GM12878 (cell line): ENCODE measurements around the gene GARIN5A. TPM values are rescaled to one million over a fixed set of nuclear protein-coding genes. Genes with fewer than 3 reads are reported as not detected.

ENCODE experiments used
- ATAC-seq: fragments of 200-7000 bp; cut with Tn5 transposase; 3 replicates; pipeline ENCODE4 v1.9.1; 2020; ENCODE audit warnings: mild to moderate bottlenecking, moderate library complexity
- BruUV-seq: library from RNA; stranded (reverse); fragments of 400-500 nt; replicated peaks from 2 replicates; lab custom pipeline; 2021; lab: Mats Ljungman, UMichigan
- CTCF ChIA-PET: fragments of 300-600 bp; sonication (Branson Sonifier 250); formaldehyde crosslinking; extraction: SDS; loops from one replicate; lab custom pipeline; 2021; ENCODE audit warnings: inconsistent platforms; lab: Yijun Ruan, JAX
- POLR2A ChIA-PET: fragments of 350-600 bp; formaldehyde crosslinking; extraction: SDS; loops from one replicate; lab custom pipeline; 2021; ENCODE audit warnings: inconsistent platforms; lab: Charles Lee
- RAD21 ChIA-PET: fragments of 300-600 bp; sonication (Branson Sonifier 250); formaldehyde crosslinking; loops from one replicate; lab custom pipeline; 2023; ENCODE audit warnings: antibody characterized with exemption; ENCODE audit not compliant: unreplicated experiment; lab: Charles Lee
- SMC1A ChIA-PET: fragments of 300-600 bp; sonication (Branson Sonifier 250); formaldehyde crosslinking; loops from one replicate; lab custom pipeline; 2023; ENCODE audit not compliant: unreplicated experiment, uncharacterized antibody; lab: Charles Lee
- DNase-seq: peaks from one replicate; pipeline ENCODE4 v3.0.0-alpha.2; 2011; ENCODE audit warnings: low read depth, low spot score
- FAIRE-seq: peaks from 3 replicates; lab custom pipeline; 2011; peaks lifted over from hg19 to GRCh38; lab: Jason Lieb, UNC
- H2AFZ ChIP-seq: 2 replicates; pipeline ENCODE4 v1.6.0; 2011; ENCODE audit warnings: low read depth, low read length, control low read depth; ENCODE audit not compliant: control insufficient read depth
- H3K27ac ChIP-seq: 2 replicates; pipeline ENCODE4 v1.5.1; 2011; ENCODE audit warnings: control low read depth; ENCODE audit not compliant: control insufficient read depth, insufficient read depth
- H3K27me3 ChIP-seq, 2 experiments: replicated peaks in 1 of 2; 2 replicates each; pipeline versions ENCODE4 v1.6.0 to v1.6.1; 2011; ENCODE audit warnings: low read length in 1 of 2; ENCODE audit not compliant: control insufficient read depth in 2 of 2, insufficient read depth in 2 of 2
- H3K36me3 ChIP-seq, 2 experiments: 2 replicates each; pipeline ENCODE4 v1.5.1; 2011; ENCODE audit warnings: low read length in 1 of 2; ENCODE audit not compliant: control insufficient read depth in 2 of 2, insufficient read depth in 2 of 2
- H3K4me1 ChIP-seq: 2 replicates; pipeline ENCODE4 v1.6.1; 2011; ENCODE audit warnings: mild to moderate bottlenecking, low read length, moderate library complexity, mixed read lengths; ENCODE audit not compliant: control insufficient read depth, insufficient read depth
- H3K4me2 ChIP-seq: 2 replicates; pipeline ENCODE4 v1.6.0; 2011; ENCODE audit warnings: control low read depth; ENCODE audit not compliant: control insufficient read depth, insufficient read depth
- H3K4me3 ChIP-seq: fragments of 200-600 bp; sonication (generic); 2 replicates; pipeline ENCODE4 v1.5.1; 2016
- H3K79me2 ChIP-seq: 2 replicates; pipeline ENCODE4 v1.6.0; 2011; ENCODE audit warnings: low read length; ENCODE audit not compliant: control insufficient read depth, insufficient read depth
- H3K9ac ChIP-seq: 2 replicates; pipeline ENCODE4 v1.8.0; 2011; ENCODE audit warnings: low read length, control low read depth, mixed read lengths; ENCODE audit not compliant: control insufficient read depth, insufficient read depth
- H3K9me3 ChIP-seq: replicated peaks from 3 replicates; pipeline ENCODE4 v1.5.1; 2011; ENCODE audit warnings: mild to moderate bottlenecking, low read length; ENCODE audit not compliant: control insufficient read depth, insufficient read depth
- H4K20me1 ChIP-seq: 2 replicates; pipeline ENCODE4 v1.6.0; 2011; ENCODE audit not compliant: control insufficient read depth, insufficient read depth
- CHD1 ChIP-seq: IDR thresholded peaks from 2 replicates; pipeline ENCODE4 v1.6.1; 2012; ENCODE audit warnings: low read depth, low read length, improper control_type of control experiment
- IKZF2 ChIP-seq, 2 experiments: fragments of 450-650 bp; IDR thresholded peaks; 2 replicates each; pipeline ENCODE4 v1.6.1; 2017; ENCODE audit warnings: mild to moderate bottlenecking in 2 of 2, moderate library complexity in 2 of 2
- NBN ChIP-seq: fragments of 450-650 bp; IDR thresholded peaks from 2 replicates; pipeline ENCODE4 v1.6.1; 2016
- NFYB ChIP-seq: IDR thresholded peaks from 2 replicates; pipeline ENCODE4 v1.6.1; 2011; ENCODE audit warnings: low read depth, mild to moderate bottlenecking, low read length, improper control_type of control experiment, moderate library complexity; ENCODE audit not compliant: insufficient read depth
- PML ChIP-seq: IDR thresholded peaks from 2 replicates; pipeline ENCODE4 v1.6.1; 2012; ENCODE audit warnings: low read length, inconsistent platforms
- RB1 ChIP-seq: fragments of 450-650 bp; formaldehyde crosslinking; IDR thresholded peaks from 2 replicates; pipeline ENCODE4 v1.6.1; 2017; ENCODE audit warnings: mild to moderate bottlenecking, borderline replicate concordance
- SRF ChIP-seq, 2 experiments: IDR thresholded peaks; 2 replicates each; pipeline ENCODE4 v1.6.1; 2011; ENCODE audit warnings: low read depth in 2 of 2, low read length in 2 of 2, mild to moderate bottlenecking in 1 of 2, moderate library complexity in 1 of 2
- ZNF207 ChIP-seq: fragments of 450-650 bp; IDR thresholded peaks from 2 replicates; pipeline ENCODE4 v1.6.1; 2014; ENCODE audit warnings: antibody characterized with exemption, mild to moderate bottlenecking, borderline replicate concordance
- ZNF24 ChIP-seq: fragments of 450-650 bp; IDR thresholded peaks from 2 replicates; pipeline ENCODE4 v1.6.1; 2017; ENCODE audit warnings: antibody characterized with exemption, mild to moderate bottlenecking
- WGBS: methylation state at CpG from one replicate; pipeline ENCODE4 v1.1.6; 2016; ENCODE audit warnings: low lambda C conversion rate; ENCODE audit not compliant: insufficient replicate concordance, insufficient coverage; ENCODE audit errors: missing lambda C conversion rate; 5-methylcytosine and 5-hydroxymethylcytosine counted together
- in situ Hi-C: fragments of 300-500 bp; cut with MboI; formaldehyde crosslinking; loops from 9 replicates; pipeline ENCODE4 v1.14.3; 2018; ENCODE audit warnings: mixed read lengths
- intact Hi-C: fragments of 100-400 bp; cut with micrococcal nuclease; formaldehyde crosslinking; loops from one replicate; pipeline ENCODE4 v1.14.2; 2022; ENCODE audit not compliant: unreplicated experiment
- polyA plus RNA-seq, 11 experiments: library from polyadenylated mRNA; depleted of rRNA in 4 of 11; unstranded in 6 of 11; stranded (reverse) in 5 of 11; fragments of >200 nt; fragmentation: Nextera tagmentation in 4 of 11; fragmentation: Illumina TruSeq in 1 of 11; extraction: Ambion mirVana in 4 of 11; extraction: Trizol in 1 of 11; gene quantifications; 1 replicate in 1 of 11; 2 replicates in 10 of 11; pipeline versions ENCODE4 v1.2.1 to v1.2.3, GENCODE V29; 2011 to 2016; ENCODE audit warnings: inconsistent platforms in 2 of 11, missing spikeins in 2 of 11, low read depth in 1 of 11
- total RNA-seq, 4 experiments: library from RNA; depleted of rRNA in 3 of 4; stranded (reverse); fragments of >200 nt in 3 of 4; fragmentation: Illumina TruSeq in 1 of 4; extraction: Trizol in 1 of 4; gene quantifications; 2 replicates each; pipeline versions ENCODE4 v1.2.1 to v1.2.3, GENCODE V29; 2013 to 2021

Gene GARIN5A
- total and polyA plus RNA-seq, 10 of the 15 experiments (the other 5 are each of a cell fraction or from before 2014, with no cell fraction given): 0.18 to 1.2 (median 0.24) TPM; not detected in 6

DNA sequence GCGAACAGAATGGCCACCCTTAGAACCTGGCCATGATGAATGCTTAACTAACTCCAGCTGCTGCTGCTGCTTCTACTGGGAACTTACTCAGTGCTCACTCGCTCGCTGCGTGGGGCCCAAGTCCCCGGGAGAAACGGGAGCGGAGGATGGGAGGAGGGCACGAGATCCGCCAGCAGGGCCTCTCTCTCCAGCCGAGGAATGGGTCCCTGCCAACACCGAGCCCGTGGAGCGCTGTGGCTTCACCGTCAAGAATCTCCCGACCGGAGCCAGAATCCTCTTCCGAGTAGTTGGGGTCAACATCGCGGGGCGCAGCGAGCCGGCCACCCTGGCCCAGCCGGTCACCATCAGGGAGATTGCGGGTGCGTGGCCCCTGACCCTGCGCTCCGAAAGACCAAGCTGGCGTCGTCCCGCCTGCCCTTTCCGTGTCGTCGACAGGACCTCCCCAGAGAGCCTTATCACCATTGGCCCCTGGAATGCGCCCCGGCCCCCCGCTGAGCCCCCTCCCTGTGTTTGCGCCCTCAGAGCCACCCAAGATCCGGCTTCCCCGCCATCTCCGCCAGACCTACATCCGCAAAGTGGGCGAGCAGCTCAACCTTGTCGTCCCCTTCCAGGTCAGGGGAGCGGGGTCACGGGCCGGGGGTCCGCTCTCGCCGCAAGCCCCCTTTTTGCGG is 18.1 kb downstream of the GARIN5A start:
- Histone ChIP-seq H4K20me1 (no peaks in the 10 kb centered on the region), H3K79me2 (no peaks in the 10 kb centered on the region), H3K9ac (no peak overlapping the region), H3K27me3 (no peaks in the 10 kb centered on the region), H3K9me3 (no peaks in the 10 kb centered on the region), H2AFZ (no peak overlapping the region), H3K4me2 (no peak overlapping the region), H3K4me3 (no peak overlapping the region), H3K36me3 (no peaks in the 10 kb centered on the region), H3K4me1 (peaks cover 20% of the 10 kb centered on the region), H3K27ac (no peak overlapping the region)
- POLR2A ChIA-PET: no interaction called here
- TF ChIP-seq SRF (IDR thresholded peaks at IDR 0.05; ENCODE audit: low read depth in 2 of 2, low read length in 2 of 2) (no peak), RB1 (no peak), ZNF207 (no peak), ZNF24 (no peak), NBN (no peak), PML (no peak), IKZF2 (IDR thresholded peaks at IDR 0.05) (no peak), CHD1 (no peak), NFYB (no peak)
- no peak for DNase-seq
- WGBS: 74% methylated on average over 34 of the region's 50 CpGs
- no peak for FAIRE-seq
- in situ Hi-C loops (no loop called here), intact Hi-C loops (no loop called here)
- SMC1A ChIA-PET: interaction anchor here (1.2 kb wide), 1 partner anchor 90 kb away, joined by 4 read pairs; no protein-coding TSS in a partner anchor
- ATAC-seq: no peak
- CTCF ChIA-PET: no interaction called here
- RAD21 ChIA-PET: no interaction called here
- BruUV-seq: no TSS peak
